H54 (cell line): Measurements from ENCODE around the gene ETNK2.

Experiments used
- DNase-seq: peaks from one replicate; pipeline ENCODE4 v3.0.0; 2011; ENCODE audit warnings: low spot score, mixed read lengths; ENCODE audit not compliant: insufficient read length
- FAIRE-seq: peaks from 3 replicates; lab custom pipeline; 2011; peaks lifted over from hg19 to GRCh38; lab: Jason Lieb, UNC
- POLR2A ChIP-seq: IDR thresholded peaks from 2 replicates; pipeline ENCODE4 v1.6.1; 2011; ENCODE audit warnings: low read depth, mild to moderate bottlenecking, low read length

Gene ETNK2

DNA sequence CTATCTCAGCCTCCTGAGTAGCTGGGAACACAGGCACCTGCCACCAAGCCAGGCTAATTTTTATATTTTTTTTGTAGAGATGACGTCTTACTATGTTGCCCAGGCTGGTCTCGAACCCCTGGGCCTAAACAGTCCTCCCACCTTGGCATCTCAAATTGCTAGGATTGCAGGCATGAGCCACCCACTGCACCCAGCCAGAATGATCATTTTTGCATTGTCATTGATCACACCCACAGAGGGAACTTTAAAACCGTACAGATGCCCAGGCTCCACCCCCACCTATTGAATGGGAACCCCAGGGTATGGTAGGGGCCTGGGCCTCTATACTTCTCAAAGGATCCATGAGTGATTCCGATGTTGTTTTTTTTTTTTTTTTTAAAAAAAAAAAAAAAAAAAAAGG is 36.7 kb downstream of the ETNK2 start:
- FAIRE-seq = no peak
- no peak for DNase-seq
- no peak for TF ChIP-seq POLR2A

DNA sequence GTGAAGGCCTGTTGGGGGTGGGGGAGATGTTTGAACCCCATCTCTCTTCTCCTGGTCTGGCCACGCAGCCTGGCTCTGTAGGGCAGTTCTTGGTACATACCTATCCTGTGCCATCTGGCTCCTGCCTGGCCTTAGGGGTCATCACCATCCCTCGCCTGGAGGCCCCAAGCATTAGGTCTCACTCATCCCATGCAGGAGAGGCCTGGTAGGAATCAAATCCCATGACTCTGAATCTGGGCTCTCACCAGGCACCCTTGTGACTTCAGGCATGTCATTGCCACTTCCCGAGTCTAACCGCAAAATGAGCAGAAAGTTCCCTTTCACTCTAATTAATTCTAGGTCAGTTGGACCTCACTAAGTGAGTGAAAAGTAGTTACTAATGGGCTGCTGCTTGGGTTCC is 37.2 kb downstream of the ETNK2 start:
- FAIRE-seq = no peak
- no peak for TF ChIP-seq POLR2A
- no peak for DNase-seq

DNA sequence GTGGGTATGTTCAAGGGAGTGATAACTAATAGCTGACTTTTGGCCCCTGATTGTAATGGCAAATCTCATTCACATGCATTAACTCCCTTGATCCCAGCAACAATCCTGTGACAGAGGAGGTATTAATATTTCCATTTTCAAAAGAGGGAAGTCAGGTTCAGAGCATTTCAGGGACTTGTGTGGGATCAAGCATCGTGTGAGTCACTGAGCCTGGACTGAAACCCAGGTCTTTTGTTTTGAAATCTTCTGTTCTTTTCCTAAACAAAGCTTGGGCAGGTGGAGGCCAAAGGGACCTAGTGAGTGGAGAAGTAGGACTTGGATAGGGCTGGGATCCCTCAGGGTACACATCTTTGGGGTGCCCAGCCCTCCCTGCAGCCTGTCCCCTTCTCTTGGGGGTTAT is 37.9 kb downstream of the ETNK2 start:
- DNase-seq = no peak
- no peak for TF ChIP-seq POLR2A
- FAIRE-seq = no peak

DNA sequence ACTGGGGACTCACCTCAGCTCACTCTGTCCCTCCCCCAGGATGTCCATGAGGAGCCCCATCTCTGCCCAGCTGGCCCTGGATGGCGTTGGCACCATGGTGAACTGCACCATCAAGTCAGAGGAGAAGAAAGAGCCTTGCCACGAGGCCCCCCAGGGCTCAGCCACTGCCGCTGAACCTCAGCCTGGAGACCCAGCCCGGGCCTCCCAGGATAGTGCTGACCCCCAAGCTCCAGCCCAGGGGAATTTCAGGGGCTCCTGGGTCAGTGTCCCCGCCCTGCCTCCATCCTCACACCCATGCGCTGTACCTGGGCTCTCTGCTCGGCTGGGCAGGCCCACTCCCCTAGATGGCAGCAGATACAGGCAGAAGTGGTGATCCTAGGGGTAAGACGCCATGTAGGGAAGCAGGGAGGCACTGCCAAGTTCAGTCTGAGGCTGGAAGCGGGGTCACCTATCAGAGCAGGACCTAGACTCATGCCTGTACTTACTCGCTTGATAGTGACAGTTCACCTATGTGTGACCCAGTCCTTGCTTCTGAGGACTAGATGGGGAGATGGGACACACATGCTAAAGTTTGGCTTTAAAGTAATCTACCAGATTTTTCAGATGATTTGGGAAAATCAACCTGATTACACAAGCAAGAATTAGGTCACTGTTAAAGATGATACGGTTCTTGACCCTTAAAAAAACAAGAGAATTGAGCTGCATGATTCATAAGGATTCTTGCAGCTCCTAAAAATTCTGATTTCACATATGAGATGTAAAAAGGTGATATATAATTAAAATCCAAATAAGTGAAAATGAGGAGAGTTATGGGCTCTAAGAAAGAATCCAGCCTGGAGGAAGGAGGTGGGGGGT is 38.7 kb downstream of the ETNK2 start:
- DNase-seq (no peak), FAIRE-seq (no peak)
- no peak for TF ChIP-seq POLR2A

DNA sequence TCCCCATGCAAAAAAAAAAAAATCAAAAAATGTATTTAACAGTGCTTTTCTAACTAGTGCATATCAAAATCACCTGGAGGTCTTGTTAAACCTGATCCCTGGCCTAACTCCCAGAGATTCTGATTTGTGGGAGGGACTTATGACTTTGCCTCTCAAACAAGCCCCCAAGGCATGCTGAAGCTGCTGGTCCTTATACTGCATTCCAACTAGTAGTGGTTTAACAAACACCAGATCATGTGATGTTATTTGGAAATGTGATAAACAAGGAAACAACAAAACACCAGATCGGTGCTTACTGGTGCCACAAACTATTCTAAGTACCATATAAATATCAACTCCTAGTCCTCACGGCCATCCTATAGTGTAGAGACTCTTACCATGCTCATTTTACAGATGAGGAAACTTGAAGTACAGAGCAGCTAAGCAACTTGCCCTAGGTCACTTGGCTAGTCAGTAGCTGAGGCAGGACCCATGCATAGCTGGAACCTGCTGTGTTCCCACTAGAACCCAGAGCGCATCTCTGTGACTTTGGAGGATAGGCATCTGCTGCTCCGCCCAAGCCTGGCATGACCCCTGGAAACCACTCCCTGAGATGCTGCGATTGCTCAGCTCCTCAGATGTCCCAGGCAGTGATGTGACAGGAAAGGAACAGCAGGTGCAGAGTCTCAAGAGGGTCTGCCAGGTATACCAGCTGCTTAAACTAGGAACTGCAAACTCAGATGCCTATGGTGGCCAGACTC is 40.8 kb downstream of the ETNK2 start:
- FAIRE-seq (no peak), DNase-seq (no peak)
- no peak for TF ChIP-seq POLR2A

DNA sequence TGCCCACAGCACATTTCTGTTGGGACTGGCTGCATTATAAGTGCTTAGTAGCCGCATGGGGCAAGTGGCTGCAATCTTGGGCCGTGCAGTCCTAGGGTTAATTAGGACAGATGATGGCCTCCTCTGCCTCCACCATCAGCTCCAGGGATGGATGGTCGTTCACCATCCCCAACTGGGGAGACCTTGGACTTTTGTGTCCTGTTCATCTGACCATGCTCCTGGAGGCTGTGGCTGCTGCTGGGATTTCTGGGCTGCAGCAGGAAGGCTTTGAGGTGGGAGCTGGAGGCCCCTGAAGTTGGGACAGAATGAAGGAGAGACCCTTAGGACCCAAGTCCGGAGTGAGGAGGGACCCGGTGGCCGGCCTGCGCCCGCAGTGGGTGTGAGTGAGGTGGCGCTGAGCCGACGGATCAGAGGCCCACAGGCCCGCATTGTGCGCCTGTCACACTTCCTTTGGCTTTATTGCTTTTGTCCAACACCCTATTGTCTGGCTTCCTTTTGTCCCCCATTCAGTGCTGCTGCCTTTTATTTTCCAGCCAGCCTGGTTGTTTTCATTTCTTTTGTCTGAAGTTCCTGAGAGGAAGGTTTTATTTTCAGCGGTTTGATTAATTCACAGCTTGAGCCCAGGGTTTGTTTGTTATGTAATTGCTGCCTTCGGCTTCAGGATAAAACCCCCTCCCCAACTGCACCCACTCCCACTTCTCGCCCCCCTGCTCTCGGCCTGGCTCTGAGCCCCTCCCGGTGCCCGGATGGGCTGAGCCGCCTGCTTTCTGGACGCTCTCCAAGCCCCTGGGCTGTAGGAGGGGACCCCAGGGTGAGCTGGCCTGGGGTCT is 43.3 kb downstream of the ETNK2 start:
- DNase-seq (no peak), FAIRE-seq (no peak)
- TF ChIP-seq POLR2A = no peak

DNA sequence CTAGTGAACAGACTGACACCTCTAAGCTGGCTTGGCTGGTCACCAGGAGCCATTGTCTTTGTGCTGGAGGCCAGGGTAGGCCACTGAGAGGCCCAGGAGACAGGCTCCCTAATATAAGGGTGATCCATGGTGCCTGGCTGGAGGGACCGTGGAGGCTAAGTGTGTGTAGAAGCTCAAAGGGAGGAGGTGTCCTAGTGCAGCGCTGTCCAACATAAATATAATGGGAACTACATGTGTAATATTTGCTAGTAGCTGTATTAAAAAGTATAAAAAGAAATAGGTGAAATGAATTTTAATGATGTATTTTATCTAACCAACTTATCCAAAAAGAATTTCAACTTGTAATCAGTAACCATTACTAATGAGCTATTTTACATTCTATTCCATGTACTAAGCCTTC is 44.0 kb downstream of the ETNK2 start:
- FAIRE-seq (no peak), DNase-seq (no peak)
- TF ChIP-seq POLR2A = no peak

DNA sequence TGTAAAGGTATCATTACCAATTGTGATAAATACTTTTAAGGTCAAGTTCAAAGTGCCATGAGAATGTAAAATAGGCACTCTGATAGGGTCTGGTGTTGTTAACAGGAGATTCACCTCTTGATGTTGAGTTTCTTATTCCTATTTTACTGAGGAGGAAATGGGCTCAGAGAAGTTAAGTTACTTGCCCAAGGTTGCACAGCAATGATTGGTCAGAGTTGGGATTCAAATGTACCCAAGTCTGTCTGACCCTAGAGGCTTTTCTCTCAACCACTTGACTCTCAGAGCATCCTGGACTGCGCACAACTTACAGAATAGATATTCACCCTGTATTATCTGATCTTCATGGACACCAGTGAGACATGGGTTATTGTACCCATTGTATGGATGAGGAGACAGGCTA is 45.0 kb downstream of the ETNK2 start:
- DNase-seq (no peak), FAIRE-seq (no peak)
- no peak for TF ChIP-seq POLR2A

DNA sequence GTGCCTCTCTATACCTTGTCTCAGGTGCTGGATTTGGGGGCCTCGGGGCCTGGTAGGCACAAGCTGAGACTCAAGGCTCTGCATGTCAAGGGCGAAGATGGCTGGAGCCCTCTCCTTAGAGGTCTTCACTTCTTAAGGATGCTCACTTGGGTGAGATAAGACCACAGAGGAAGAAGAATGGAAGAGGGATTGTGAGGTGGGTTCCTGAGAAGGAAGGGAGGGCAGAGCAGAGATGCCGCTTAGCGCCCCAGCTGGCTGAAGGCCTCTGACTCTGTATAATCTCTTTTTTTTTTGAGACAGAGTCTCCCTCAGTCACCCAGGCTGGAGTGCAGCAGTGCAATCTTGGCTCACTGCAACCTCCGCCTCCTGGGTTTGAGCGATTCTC is 46.7 kb downstream of the ETNK2 start:
- TF ChIP-seq POLR2A = no peak
- FAIRE-seq (no peak), DNase-seq (no peak)

DNA sequence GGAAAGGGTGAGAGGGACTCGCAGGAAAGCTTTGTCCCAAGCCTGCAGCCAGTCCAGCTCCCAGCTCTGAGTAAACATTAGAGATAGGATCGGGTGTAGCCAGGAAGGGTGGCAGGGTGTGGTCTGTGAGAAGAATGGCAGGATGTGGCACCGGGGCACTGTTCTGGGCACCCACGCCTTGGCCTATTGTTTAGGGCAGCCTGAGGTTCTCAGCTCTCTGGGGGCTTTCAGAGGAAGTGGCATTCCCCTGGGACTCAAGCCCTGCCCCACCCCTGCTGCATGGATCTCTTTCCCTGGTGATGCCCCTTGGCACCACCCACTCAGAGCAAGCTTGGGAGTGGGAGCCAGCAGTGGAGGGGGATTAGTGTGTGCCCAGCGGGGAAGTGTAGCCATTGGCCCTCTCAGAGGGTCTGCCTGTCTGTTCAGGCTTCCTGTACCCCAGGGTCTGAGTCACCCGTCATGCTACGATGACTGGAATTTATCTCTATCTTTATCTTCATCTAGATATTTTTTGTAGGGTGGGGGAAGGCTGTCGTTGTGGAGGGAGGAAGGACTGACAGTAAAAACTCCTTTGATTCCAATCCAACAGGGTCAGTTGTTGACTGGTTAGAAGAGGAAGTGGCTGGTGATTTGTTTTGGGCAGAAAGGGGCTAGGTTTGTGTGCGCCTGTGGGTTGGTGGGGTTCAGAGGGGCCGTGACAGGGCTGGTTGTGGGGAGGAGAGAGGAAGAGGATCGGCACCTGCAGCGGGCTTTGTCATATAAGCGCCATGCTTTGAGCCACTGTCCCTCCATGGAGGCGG is 47.3 kb downstream of the ETNK2 start:
- peak; percentile 56 for DNase-seq
- no peak for FAIRE-seq

DNA sequence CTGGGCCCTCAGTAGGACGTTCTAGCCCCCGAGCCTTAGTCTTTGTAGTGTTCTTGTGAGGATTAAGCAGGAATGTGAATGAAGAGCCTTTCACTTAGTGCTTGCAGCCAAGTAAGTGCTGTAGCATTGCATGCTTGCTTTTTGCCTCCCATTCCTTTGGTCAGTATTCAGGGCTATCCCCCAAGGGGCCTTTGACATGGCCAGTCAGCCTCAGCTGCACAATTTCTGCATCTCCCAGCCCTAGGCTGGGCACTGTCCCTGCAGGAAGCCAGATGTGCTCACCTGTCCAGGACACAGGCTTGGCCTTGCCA is 48.5 kb downstream of the ETNK2 start:
- no peak for TF ChIP-seq POLR2A
- DNase-seq (no peak), FAIRE-seq (no peak)

More for the DNA sequence above, 47.3 kb downstream of the ETNK2 start:
- no peak for TF ChIP-seq POLR2A

DNA sequence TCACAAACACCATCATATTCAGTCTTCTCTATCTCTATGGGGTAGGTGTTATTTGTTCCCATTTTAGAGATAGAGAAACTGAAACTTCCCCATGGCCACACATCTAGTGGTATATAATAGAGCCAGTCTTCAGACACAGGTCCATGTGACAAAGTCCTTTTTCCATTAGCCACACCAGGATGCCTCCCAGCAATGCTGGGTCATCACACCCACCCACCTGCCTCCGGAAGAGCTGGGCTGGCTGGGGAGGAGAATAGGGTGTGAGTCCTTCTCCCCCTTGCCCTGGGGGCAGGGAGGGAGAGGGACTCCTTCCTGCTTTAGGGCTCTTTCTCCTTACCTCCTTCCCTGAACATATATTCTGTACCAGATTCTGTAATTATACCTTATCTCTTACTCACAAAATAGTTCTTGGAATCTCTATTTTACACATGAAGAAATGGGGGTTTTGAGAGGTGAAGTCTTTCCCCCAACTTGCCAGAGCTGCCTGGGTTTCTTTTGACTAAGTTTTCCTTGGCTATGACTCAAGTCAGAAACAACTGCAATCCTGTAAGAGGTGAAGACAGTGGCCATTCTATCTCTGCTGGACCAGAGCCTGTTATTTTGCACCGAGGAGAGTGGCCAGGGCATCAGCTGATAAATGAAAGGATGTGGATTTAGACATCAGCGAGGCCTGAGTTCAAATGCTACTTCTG is 49.0 kb downstream of the ETNK2 start:
- no peak for TF ChIP-seq POLR2A
- FAIRE-seq = no peak
- peak; percentile 50 for DNase-seq
